ENCODE results near the gene WDR83. TPM values are rescaled to one million over a fixed set of nuclear protein-coding genes. Genes with fewer than 3 reads are reported as not detected.

WDR83 gene
- 10.9 and 11.8 TPM in 2 replicates for total RNA-seq
- 10.5 and 11.0 TPM in 2 replicates for polyA plus RNA-seq
- 6.8 and 8.0 TPM in 2 replicates for polyA plus RNA-seq (2011; cell fraction: cytosol; rRNA removed)
- polyA plus RNA-seq (2011; cell fraction: nucleus; rRNA removed): 11.7 and 12.5 TPM in 2 replicates
- polyA plus RNA-seq (2012): 8.6 and 11.4 TPM in 2 replicates
- 5.7 and 11.2 TPM in 2 replicates for polyA minus RNA-seq
- polyA minus RNA-seq (2011; cell fraction: cytosol; rRNA and poly(A)+ RNA removed): 10.2 TPM
- 3.3 and 7.7 TPM in 2 replicates for polyA minus RNA-seq (2011; cell fraction: nucleus; rRNA and poly(A)+ RNA removed)
- percentile 41 among the genes with signal in this experiment for Bru-seq, nascent RNA
- BruChase-seq, experiment 1, labeled RNA remaining after a 6-hour chase: percentile 47 among the genes with signal in this experiment
- percentile 46 among the genes with signal in this experiment for BruChase-seq, experiment 2, labeled RNA remaining after a 2-hour chase
- long read RNA-seq, transcript WDR83-201 (11 exons, 1,457 nt): major isoform, 11 of 51 reads
- long read RNA-seq, partial matches to known transcripts: 35 of 51 reads
- long read RNA-seq, other reads (novel, unspliced or antisense): 5 of 51 reads

GRCh38 chr19:12666265-12667048 lies at the start of gene WDR83, which contains the start of gene MAN2B1:
TSS of gene WDR83 (plus strand) at chr19:12666807. CDS start at chr19:12669791, 2,984 bp downstream.
TSS of gene MAN2B1 (minus strand) at chr19:12666742. CDS start at chr19:12666701, 41 bp downstream.
- Histone ChIP-seq H3K36me3 (ENCODE audit: control insufficient read depth in 2 of 2, extremely low read depth in 1 of 2, insufficient read depth in 2 of 2, low read length in 2 of 2) (peaks cover 0 to 3% of the 10 kb centered on the region in 2 experiments), H2AFZ (ENCODE audit: low read depth, low read length) (peak within 1 kb of the TSS; percentile 90), H3K9me1 (replicated peaks; ENCODE audit: control insufficient read depth, extremely low read depth, insufficient read depth, low read length) (no peaks in the 10 kb centered on the region), H3K9me3 (replicated peaks; ENCODE audit: control insufficient read depth, insufficient read depth, low read length) (no peaks in the 10 kb centered on the region), H3K27ac (ENCODE audit: insufficient read depth, low read depth, low read length) (peak within 1 kb of the TSS; percentile 38), H4K20me1 (replicated peaks; ENCODE audit: control insufficient read depth, extremely low read depth, insufficient read depth, low read length) (no peaks in the 10 kb centered on the region), H3K4me1 (ENCODE audit: control insufficient read depth, extremely low read depth, insufficient read depth, low read length) (peaks cover 20% of the 10 kb centered on the region), H3K27me3 (ENCODE audit: control insufficient read depth in 2 of 2, insufficient read depth in 2 of 2, low read length in 2 of 2) (no peaks in the 10 kb centered on the region), H3K79me2 (ENCODE audit: control insufficient read depth, insufficient read depth, low read length) (peaks cover 16% of the 10 kb centered on the region), H3K4me2 (ENCODE audit: insufficient read depth, low read length) (peak within 1 kb of the TSS; percentile 70), H3K4me3 (replicated peaks in 1 of 3; ENCODE audit: insufficient read depth in 1 of 3, low read depth in 1 of 3, low read length in 3 of 3) (peak within 1 kb of the TSS; percentile 60 to 73 (median 67)), H3K9ac (replicated peaks; ENCODE audit: extremely low read depth, insufficient read depth, low read length) (peak within 1 kb of the TSS; percentile 77)
- peak; percentile 70 for FAIRE-seq
- intact Hi-C loops (cut with micrococcal nuclease): loop anchor here (2.0 to 5.0 kb wide), 3 partner anchors 26 to 744 kb away; partner anchors contain the start of gene ZNF136
- CTCF ChIA-PET: interaction anchor here (0.6 to 2.1 kb wide), 8 partner anchors 11 to 743 kb away, joined by 3 to 7 read pairs (median 4); no protein-coding TSS in a partner anchor
- POLR2A ChIA-PET: interaction anchor here (1.2 kb wide), 1 partner anchor 14 kb away, joined by 4 read pairs; no protein-coding TSS in a partner anchor
- BruUV-seq (replicated peaks): no TSS peak
- peak; percentile 82 for DNase-seq (ENCODE audit: low read depth, low spot score)
- TF ChIP-seq POLR2A (IDR thresholded peaks at IDR 0.05; ENCODE audit: low read depth, low read length) (peak; percentile 49), EZH2 (IDR thresholded peaks at IDR 0.05; ENCODE audit: borderline replicate concordance, low read depth, low read length, severe bottlenecking) (no peak)
- dilution Hi-C loops (cut with MboI; ENCODE audit: extremely low pct_ligation_motif_present, low sequenced_read_pairs): no loop called here

GRCh38 chr19:12617646-12618045 lies 49.0 kb upstream of the WDR83 start:
- FAIRE-seq (no peak), DNase-seq (ENCODE audit: low read depth, low spot score) (no peak)
- Histone ChIP-seq H3K4me2 (ENCODE audit: insufficient read depth, low read length) (no peak overlapping the region), H3K4me3 (replicated peaks in 1 of 3; ENCODE audit: insufficient read depth in 1 of 3, low read depth in 1 of 3, low read length in 3 of 3) (no peak overlapping the region), H3K36me3 (ENCODE audit: control insufficient read depth in 2 of 2, extremely low read depth in 1 of 2, insufficient read depth in 2 of 2, low read length in 2 of 2) (peaks cover 3 to 8% of the 10 kb centered on the region in 2 experiments), H3K9ac (replicated peaks; ENCODE audit: extremely low read depth, insufficient read depth, low read length) (no peak overlapping the region), H3K27ac (ENCODE audit: insufficient read depth, low read depth, low read length) (no peak overlapping the region), H3K27me3 (ENCODE audit: control insufficient read depth in 2 of 2, insufficient read depth in 2 of 2, low read length in 2 of 2) (no peaks in the 10 kb centered on the region), H3K9me3 (replicated peaks; ENCODE audit: control insufficient read depth, insufficient read depth, low read length) (no peaks in the 10 kb centered on the region), H4K20me1 (replicated peaks; ENCODE audit: control insufficient read depth, extremely low read depth, insufficient read depth, low read length) (no peaks in the 10 kb centered on the region), H2AFZ (ENCODE audit: low read depth, low read length) (no peak overlapping the region), H3K9me1 (replicated peaks; ENCODE audit: control insufficient read depth, extremely low read depth, insufficient read depth, low read length) (no peaks in the 10 kb centered on the region), H3K4me1 (ENCODE audit: control insufficient read depth, extremely low read depth, insufficient read depth, low read length) (no peaks in the 10 kb centered on the region), H3K79me2 (ENCODE audit: control insufficient read depth, insufficient read depth, low read length) (peaks cover 68% of the 10 kb centered on the region)
- intact Hi-C loops (cut with micrococcal nuclease) (loop anchor here (10.0 kb wide), 1 partner anchor 117 kb away; the partner anchor contains the start of genes GET3 and TRIR), dilution Hi-C loops (cut with MboI; ENCODE audit: extremely low pct_ligation_motif_present, low sequenced_read_pairs) (no loop called here)
- ChIA-PET CTCF (interaction anchor here (1.5 kb wide), 1 partner anchor 22 kb away, joined by 3 read pairs; no protein-coding TSS in a partner anchor), POLR2A (no interaction called here)
- BruUV-seq (replicated peaks): no TSS peak
- no peak for TF ChIP-seq POLR2AphosphoS5 (IDR thresholded peaks at IDR 0.05; ENCODE audit: insufficient read depth, low read depth, low read length)
- no peak for TF ChIP-seq EZH2 (IDR thresholded peaks at IDR 0.05; ENCODE audit: borderline replicate concordance, low read depth, low read length, severe bottlenecking)
- TF ChIP-seq CTCF (IDR thresholded peaks at IDR 0.05; ENCODE audit: extremely low read depth in 1 of 2, insufficient read depth in 1 of 2, low read depth in 1 of 2, low read length in 2 of 2): no peak
- TF ChIP-seq MAX (IDR thresholded peaks at IDR 0.05; ENCODE audit: insufficient read depth, insufficient read length): no peak
- no peak for TF ChIP-seq JUN (IDR thresholded peaks at IDR 0.05; ENCODE audit: borderline replicate concordance, insufficient read depth, insufficient read length, low read depth)
- no peak for TF ChIP-seq MYC (IDR thresholded peaks at IDR 0.05; ENCODE audit: low read depth, low read length)
- TF ChIP-seq POLR2A (IDR thresholded peaks at IDR 0.05; ENCODE audit: low read depth, low read length): no peak
- no peak for TF ChIP-seq GATA2 (IDR thresholded peaks at IDR 0.05; ENCODE audit: insufficient read depth, insufficient read length, low read depth, low read length)
- TF ChIP-seq FOS (IDR thresholded peaks at IDR 0.05; ENCODE audit: borderline replicate concordance, insufficient read depth, low read length): no peak
